CD4-positive, alpha-beta T cell treated with Interleukin-2 at 100 ng/mL for 4 hours (primary cell): Measurements from ENCODE around the gene PNLIPRP1.

Experiments used
- DNase-seq: peaks from one replicate; pipeline ENCODE4 v3.0.0-alpha.2; 2020; ENCODE audit warnings: low spot score

PNLIPRP1 gene

GRCh38 chr10:116590590-116591444 lies at the start of gene PNLIPRP1:
TSS of gene PNLIPRP1 (plus strand) at chr10:116590959. CDS start at chr10:116591130, 171 bp downstream.
- no peak for DNase-seq

- DNase-seq, result no peak
Measured at GRCh38 chr10:116542007-116542677, 48.6 kb upstream of the PNLIPRP1 start.

- no peak for DNase-seq
Measured at GRCh38 chr10:116545122-116545521, 45.6 kb upstream of the PNLIPRP1 start.

- no peak for DNase-seq
Measured at GRCh38 chr10:116545756-116546155, 45.0 kb upstream of the PNLIPRP1 start, which contains the start of gene PNLIP. TSS of gene PNLIP (plus strand) at chr10:116545931. CDS start at chr10:116546093, 162 bp downstream.

- DNase-seq, result no peak
Measured at GRCh38 chr10:116548301-116548700, 42.5 kb upstream of the PNLIPRP1 start.

- no peak for DNase-seq
Measured at GRCh38 chr10:116553378-116553980, 37.3 kb upstream of the PNLIPRP1 start.

GRCh38 chr10:116554628-116555027 lies 36.1 kb upstream of the PNLIPRP1 start:
- DNase-seq, result no peak

- DNase-seq, result no peak
Measured at GRCh38 chr10:116555880-116556279, 34.9 kb upstream of the PNLIPRP1 start.

GRCh38 chr10:116557305-116557880 lies 33.4 kb upstream of the PNLIPRP1 start:
- no peak for DNase-seq

GRCh38 chr10:116565534-116565933 lies 25.2 kb upstream of the PNLIPRP1 start:
- DNase-seq, result no peak

GRCh38 chr10:116566932-116567331 lies 23.8 kb upstream of the PNLIPRP1 start:
- no peak for DNase-seq

GRCh38 chr10:116567335-116567734 lies 23.4 kb upstream of the PNLIPRP1 start:
- DNase-seq, result no peak

GRCh38 chr10:116574797-116575196 lies 16.0 kb upstream of the PNLIPRP1 start:
- no peak for DNase-seq

- no peak for DNase-seq
Measured at GRCh38 chr10:116587878-116588591, 2.7 kb upstream of the PNLIPRP1 start.

GRCh38 chr10:116588995-116589394 lies 1.8 kb upstream of the PNLIPRP1 start:
- DNase-seq, result no peak

GRCh38 chr10:116589926-116590325 lies 833 bp upstream of the PNLIPRP1 start:
- DNase-seq, result no peak

GRCh38 chr10:116593139-116593740 lies 2.5 kb downstream of the PNLIPRP1 start:
- DNase-seq, result no peak

- DNase-seq, result no peak
Measured at GRCh38 chr10:116594525-116595035, 3.8 kb downstream of the PNLIPRP1 start.

GRCh38 chr10:116596062-116596461 lies 5.3 kb downstream of the PNLIPRP1 start:
- DNase-seq, result no peak

- no peak for DNase-seq
Measured at GRCh38 chr10:116597543-116597942, 6.8 kb downstream of the PNLIPRP1 start.

- DNase-seq, result no peak
Measured at GRCh38 chr10:116598329-116598728, 7.6 kb downstream of the PNLIPRP1 start.
